Hematopoietic multipotent progenitor cell treated with erythropoietin and hydrocortisone succinate and interleukin-3 and kit ligand, for 4 days (in vitro differentiated cells): ENCODE measurements around the gene CNTN5.

Experiments used
- DNase-seq: peaks from one replicate; pipeline ENCODE4 v3.0.0-alpha.2; 2015

The CNTN5 gene

DNA sequence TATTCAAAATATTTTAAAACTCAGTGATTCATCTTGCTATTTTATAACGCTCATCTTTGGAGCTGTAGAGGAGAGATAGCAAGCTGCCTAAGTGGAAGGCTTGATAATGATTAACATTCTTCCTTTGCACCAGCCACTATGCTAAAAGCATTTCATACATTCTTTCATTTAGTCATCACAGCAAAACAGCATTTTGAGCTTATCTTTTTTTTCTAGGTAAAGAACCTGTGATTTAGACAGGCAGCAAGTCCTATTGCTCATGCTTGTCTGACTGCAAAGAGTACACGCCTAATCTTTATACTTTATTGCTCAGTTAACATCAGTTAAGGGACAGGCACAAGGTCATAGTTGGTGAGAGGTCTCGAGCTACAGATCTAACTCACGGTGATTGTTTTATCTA is 953.2 kb downstream of the CNTN5 start:
- no peak for DNase-seq

GRCh38 chr11:99979042-99979441 is 958.3 kb downstream of the CNTN5 start:
- DNase-seq, result no peak

GRCh38 chr11:99987821-99988470 is 967.2 kb downstream of the CNTN5 start:
- no peak for DNase-seq

GRCh38 chr11:99988471-99988837 is 967.7 kb downstream of the CNTN5 start:
- no peak for DNase-seq

GRCh38 chr11:100003985-100004384 is 983.2 kb downstream of the CNTN5 start:
- no peak for DNase-seq

DNA sequence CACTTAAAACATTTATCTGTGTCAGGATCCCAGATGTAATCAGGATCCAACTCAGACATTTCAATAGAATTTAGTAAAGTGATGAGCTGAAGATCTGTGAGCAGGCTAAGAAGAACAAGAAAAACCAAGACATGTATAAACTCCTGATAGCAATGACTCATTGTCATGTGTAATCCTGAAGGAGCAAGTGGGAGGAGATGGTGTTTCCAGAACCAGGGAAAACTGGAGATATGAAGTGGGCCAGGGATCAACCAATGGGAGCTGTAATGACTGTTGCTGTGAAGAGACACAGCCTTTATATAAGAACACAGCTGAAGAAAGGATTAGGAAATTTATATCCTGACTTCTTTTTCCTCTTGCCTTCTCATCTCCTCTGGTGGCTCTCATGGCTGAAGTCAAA is 983.8 kb downstream of the CNTN5 start:
- DNase-seq, result no peak

- DNase-seq, result no peak
These were observed 987.7 kb downstream of the CNTN5 start for GRCh38 chr11:100008417-100008816.

GRCh38 chr11:100009728-100010127 is 989.0 kb downstream of the CNTN5 start:
- no peak for DNase-seq

DNA sequence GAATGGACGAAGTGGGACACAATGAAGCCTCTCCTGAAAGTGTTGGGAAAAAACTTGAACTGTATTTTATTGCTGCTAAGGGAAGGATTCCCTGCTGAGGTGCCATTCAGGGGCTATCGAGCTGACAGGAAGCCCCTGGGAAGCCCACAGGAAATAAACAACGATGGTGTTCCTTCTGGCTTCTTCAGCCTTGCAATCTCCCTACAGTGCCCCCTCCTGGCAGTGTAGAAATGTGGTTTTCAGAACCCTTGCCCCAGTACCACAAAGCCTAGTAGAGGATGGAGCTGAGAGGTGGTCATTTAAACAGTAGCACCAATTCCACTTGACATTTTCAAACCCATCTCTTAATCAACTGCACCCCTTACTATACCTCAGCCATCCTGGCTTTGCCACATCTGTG is 989.6 kb downstream of the CNTN5 start:
- peak; percentile 1 for DNase-seq

GRCh38 chr11:100011697-100012096 is 990.9 kb downstream of the CNTN5 start:
- no peak for DNase-seq

DNA sequence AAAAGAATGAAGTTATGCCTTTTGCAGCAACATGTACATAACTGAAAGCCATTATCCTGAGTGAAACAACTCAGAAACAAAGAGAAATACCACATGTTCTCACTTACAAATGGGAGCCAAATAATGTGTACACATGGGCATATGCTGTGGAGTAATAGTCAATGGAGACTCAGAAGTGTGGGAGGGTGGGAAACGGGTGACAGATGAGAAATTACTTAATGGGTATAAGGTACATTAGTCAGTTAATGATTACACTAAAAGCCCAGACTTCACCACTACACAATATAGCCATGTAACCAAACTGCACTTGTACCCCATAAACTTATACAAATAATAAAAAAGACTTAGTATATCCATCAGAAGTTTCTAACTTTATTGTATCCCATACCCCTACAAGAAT is 992.3 kb downstream of the CNTN5 start:
- no peak for DNase-seq

DNA sequence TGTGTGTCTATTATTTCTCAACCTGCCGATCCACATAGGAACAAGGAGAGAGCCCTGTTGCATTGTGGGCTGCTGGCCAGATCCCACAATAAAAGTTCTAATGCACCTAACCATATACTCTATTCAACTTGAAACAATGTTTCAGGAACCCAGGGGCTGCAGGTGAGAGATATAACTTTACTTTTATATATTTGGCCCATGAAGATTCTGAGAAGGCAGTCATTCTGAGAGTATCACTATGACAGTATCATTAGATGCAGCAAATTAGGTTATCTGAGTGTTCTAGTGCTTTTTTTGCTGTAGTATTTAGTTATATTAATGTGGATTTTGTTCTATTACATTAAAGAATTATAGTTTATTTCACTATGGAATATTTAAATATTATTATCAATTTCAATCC is 1011.2 kb downstream of the CNTN5 start:
- DNase-seq, result no peak

GRCh38 chr11:100061006-100061405 is 1040.3 kb downstream of the CNTN5 start:
- no peak for DNase-seq

GRCh38 chr11:100066399-100066798 is 1045.7 kb downstream of the CNTN5 start:
- no peak for DNase-seq

GRCh38 chr11:100068116-100068515 is 1047.4 kb downstream of the CNTN5 start:
- DNase-seq, result no peak

DNA sequence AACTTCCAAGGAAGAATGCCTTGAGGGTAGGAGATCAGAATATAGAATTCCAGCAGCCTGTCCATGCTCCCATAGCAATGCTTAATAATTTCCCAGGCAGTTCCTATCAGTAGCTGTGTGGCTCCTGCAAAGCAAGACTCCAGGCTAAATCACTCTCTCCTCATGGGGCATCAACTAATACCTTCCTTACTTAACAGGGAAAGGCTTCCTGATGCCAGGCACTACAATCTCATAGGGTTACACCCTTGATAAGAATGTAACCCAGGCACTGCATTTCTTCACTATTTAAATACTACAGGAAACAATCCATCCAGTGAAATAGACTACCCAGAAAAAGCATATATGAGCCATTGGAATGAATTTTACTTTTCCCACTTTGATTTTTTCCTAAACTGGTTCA is 1051.4 kb downstream of the CNTN5 start:
- no peak for DNase-seq

DNA sequence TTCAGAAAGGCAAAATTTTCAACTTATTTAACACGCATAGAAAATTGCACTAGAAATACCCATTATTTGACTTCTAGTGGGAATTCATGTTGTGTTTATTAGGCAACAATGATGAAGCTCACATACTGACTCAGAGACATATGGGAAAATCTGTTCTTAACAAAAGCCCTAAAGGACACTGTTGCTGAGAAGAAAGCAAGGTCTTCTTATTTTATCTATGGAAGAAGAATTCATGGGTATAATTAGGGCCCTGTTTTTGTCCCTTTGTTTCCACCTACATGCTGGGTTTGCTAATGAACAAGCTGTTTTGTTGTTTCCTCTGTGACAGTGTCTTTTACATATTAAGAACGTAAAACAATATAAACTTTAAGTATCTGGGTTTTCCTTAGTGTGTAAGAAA is 1059.6 kb downstream of the CNTN5 start:
- DNase-seq, result no peak

DNA sequence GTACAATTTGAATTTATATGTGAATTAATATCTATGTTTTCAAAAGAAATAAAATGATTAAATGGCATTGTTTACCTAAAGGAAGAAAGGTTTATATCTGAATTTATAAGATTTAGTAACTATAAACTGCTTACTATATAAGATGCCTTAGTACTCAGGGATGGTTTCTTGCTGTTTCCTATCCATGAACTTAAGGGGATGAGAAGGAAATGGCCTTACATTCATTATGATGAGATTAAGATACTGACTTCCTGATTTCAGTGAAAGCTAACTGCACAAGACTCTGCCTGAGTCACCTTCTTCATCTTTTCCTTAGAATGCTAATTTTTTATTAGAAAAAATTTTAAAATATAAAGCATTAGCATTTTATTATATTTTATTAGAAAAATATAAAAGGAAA is 1060.1 kb downstream of the CNTN5 start:
- no peak for DNase-seq

- no peak for DNase-seq
These were observed 1072.9 kb downstream of the CNTN5 start for GRCh38 chr11:100093698-100094097.

GRCh38 chr11:100094121-100094865 is 1073.5 kb downstream of the CNTN5 start:
- DNase-seq, result no peak

DNA sequence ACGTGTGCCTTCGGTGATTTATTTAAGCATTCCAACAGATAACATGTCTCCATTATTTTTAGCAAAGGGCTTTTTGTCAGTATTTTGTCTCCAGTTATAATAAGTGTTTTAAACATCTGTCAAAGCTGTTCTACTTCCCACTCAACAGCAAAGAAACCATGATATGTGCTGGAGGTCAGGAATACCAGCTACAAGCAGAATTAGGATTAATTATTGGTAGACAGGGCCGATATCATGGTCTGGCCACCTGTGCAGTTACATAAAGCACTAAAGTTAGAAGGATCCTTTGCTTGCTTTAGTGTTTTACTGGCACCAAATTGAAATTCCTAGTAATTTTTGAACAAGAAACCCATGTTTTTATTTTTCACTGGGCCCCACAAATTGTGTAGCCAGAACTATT is 1075.1 kb downstream of the CNTN5 start:
- no peak for DNase-seq

GRCh38 chr11:100098560-100098959 is 1077.8 kb downstream of the CNTN5 start:
- DNase-seq, result no peak

- DNase-seq, result no peak
These were observed 1084.7 kb downstream of the CNTN5 start for GRCh38 chr11:100105255-100105981.

GRCh38 chr11:100105982-100106358 is 1085.2 kb downstream of the CNTN5 start:
- DNase-seq, result peak; percentile 4
